Stomach (tissue), 9 donors: ENCODE results near the gene EID1. TPM values are rescaled to one million over a fixed set of nuclear protein-coding genes. Genes with fewer than 3 reads are reported as not detected.

Source experiments
- DNase-seq, 2 donors: peaks; one replicate each; pipeline versions ENCODE4 v3.0.0 to v3.0.0-alpha.2; 2013 to 2019
- H3K27ac ChIP-seq, 5 donors: fragments of 200-600 bp in 4 of 5; sonication (generic) in 4 of 5; one replicate each; pipeline ENCODE4 v1.5.1; 2013 to 2019; ENCODE audit warnings: mild to moderate bottlenecking in 1 of 5, moderate library complexity in 1 of 5
- H3K27me3 ChIP-seq, 3 donors: fragments of 200-600 bp; sonication (generic); one replicate each; pipeline ENCODE4 v1.5.1; 2017 to 2019; ENCODE audit warnings: mixed run types in 1 of 3
- H3K36me3 ChIP-seq, 4 donors: fragments of 200-600 bp; sonication (generic); 1 replicate in 3 of 4; 2 replicates in 1 of 4; pipeline ENCODE4 v1.5.1; 2016 to 2019
- H3K4me1 ChIP-seq, 4 donors: fragments of 200-600 bp; sonication (generic); one replicate each; pipeline ENCODE4 v1.5.1; 2016 to 2019
- H3K4me3 ChIP-seq, 4 donors: fragments of 200-600 bp; sonication (generic) in 3 of 4; one replicate each; pipeline ENCODE4 v1.5.1; 2016 to 2019; ENCODE audit warnings: mild to moderate bottlenecking in 1 of 4
- H3K9me3 ChIP-seq, 4 donors: fragments of 200-600 bp; sonication (generic); one replicate each; pipeline ENCODE4 v1.5.1; 2016 to 2019
- CTCF ChIP-seq, 7 experiments: fragments of 450-650 bp in 4 of 7; fragments of 200-600 bp in 3 of 7; sonication (generic) in 3 of 7; IDR thresholded peaks; one replicate each; pipeline ENCODE4 v1.5.1; 2016 to 2019; ENCODE audit warnings: antibody characterized with exemption in 7 of 7, control low read depth in 2 of 7, mild to moderate bottlenecking in 1 of 7
- EP300 ChIP-seq: sonication (generic); formaldehyde crosslinking; IDR thresholded peaks from one replicate; pipeline ENCODE4 v1.6.1; 2017; ENCODE audit warnings: antibody characterized with exemption
- POLR2A ChIP-seq, 4 donors: fragments of 450-650 bp; IDR thresholded peaks; one replicate each; pipeline ENCODE4 v1.6.1; 2016; ENCODE audit warnings: antibody characterized with exemption in 4 of 4, control low read depth in 2 of 4, mild to moderate bottlenecking in 1 of 4, moderate library complexity in 1 of 4
- POLR2AphosphoS5 ChIP-seq, 3 donors: sonication (generic); formaldehyde crosslinking; IDR thresholded peaks; one replicate each; pipeline ENCODE4 v1.6.1; 2016; ENCODE audit warnings: antibody characterized with exemption in 3 of 3
- WGBS, 5 donors: extraction: QIAGEN DNeasy Blood & Tissue Kit in 3 of 5; methylation state at CpG; one replicate each; pipeline versions ENCODE4 v1.1.5 to v1.1.7; 2013 to 2018; 5-methylcytosine and 5-hydroxymethylcytosine counted together
- intact Hi-C: fragments of 100-400 bp; cut with DNase I; formaldehyde crosslinking; loops from one replicate; pipeline ENCODE4 v1.15.1; 2023; ENCODE audit warnings: low total_unique reads
- polyA plus RNA-seq, 3 donors: library from polyadenylated mRNA; stranded (reverse); fragments of 200-250 nt; gene quantifications; one replicate each; pipeline ENCODE4 v1.2.3, GENCODE V29; 2013
- total RNA-seq, 5 donors: library from RNA; depleted of rRNA; stranded (reverse); fragments of >200 nt; gene quantifications; one replicate each; pipeline versions ENCODE4 v1.1.0 to v1.2.3, GENCODE V29; 2014 to 2016
- donor health status: healthy with polysubstance abuse.
- donor health status: Bipolar disorder and iron deficiency.
- donor health status: healthy.

Gene EID1
- total and polyA plus RNA-seq, 8 donors = 63.6 to 455 (median 114) TPM

GRCh38 chr15:48865370-48866079, 12.4 kb upstream of the EID1 start:
- Histone ChIP-seq H3K4me1 (peaks cover 0 to 7% (median 2%) of the 10 kb centered on the region in 4 donors), H3K27me3 (no peaks in the 10 kb centered on the region), H3K9me3 (no peaks in the 10 kb centered on the region), H3K36me3 (no peaks in the 10 kb centered on the region), H3K4me3 (no peak overlapping the region), H3K27ac (peak overlapping the region in 3 of 5 donors; percentile 18 to 53 (median 30))
- peak in 1 of 2 donors; percentile 51 for DNase-seq
- TF ChIP-seq EP300 (no peak), CTCF (IDR thresholded peaks at IDR 0.05) (no peak), POLR2AphosphoS5 (IDR thresholded peaks at IDR 0.05) (no peak), POLR2A (IDR thresholded peaks at IDR 0.05) (no peak)
- WGBS, 5 donors = 50 to 63% (median 57%) methylated on average over 3 of the region's 3 CpGs
- intact Hi-C loops = loop anchor here (10.0 kb wide), 2 partner anchors 569 to 1279 kb away; no protein-coding TSS in a partner anchor

GRCh38 chr15:48866141-48866563, 11.8 kb upstream of the EID1 start:
- Histone ChIP-seq H3K27me3 (no peaks in the 10 kb centered on the region), H3K4me1 (peaks cover 0 to 7% (median 2%) of the 10 kb centered on the region in 4 donors), H3K4me3 (no peak overlapping the region), H3K27ac (peak overlapping the region in 3 of 5 donors; percentile 18 to 53 (median 30)), H3K9me3 (no peaks in the 10 kb centered on the region), H3K36me3 (no peaks in the 10 kb centered on the region)
- intact Hi-C loops = loop anchor here (10.0 kb wide), 2 partner anchors 569 to 1279 kb away; no protein-coding TSS in a partner anchor
- peak in 1 of 2 donors; percentile 50 for DNase-seq
- TF ChIP-seq EP300 (no peak), POLR2AphosphoS5 (IDR thresholded peaks at IDR 0.05) (no peak), POLR2A (IDR thresholded peaks at IDR 0.05) (no peak), CTCF (IDR thresholded peaks at IDR 0.05) (no peak)
- 37 to 65% (median 44%) methylated on average over 2 of the region's 2 CpGs for WGBS, 5 donors

- Histone ChIP-seq H3K9me3 (no peaks in the 10 kb centered on the region), H3K4me1 (peaks cover 0 to 7% (median 2%) of the 10 kb centered on the region in 4 donors), H3K27me3 (peaks cover 0 to 5% (median 0%) of the 10 kb centered on the region in 3 donors), H3K27ac (no peak overlapping the region), H3K36me3 (no peaks in the 10 kb centered on the region), H3K4me3 (no peak overlapping the region)
- TF ChIP-seq CTCF (IDR thresholded peaks at IDR 0.05) = no peak
- no peak for TF ChIP-seq POLR2AphosphoS5 (IDR thresholded peaks at IDR 0.05)
- no peak for TF ChIP-seq EP300
- TF ChIP-seq POLR2A (IDR thresholded peaks at IDR 0.05) = no peak
- intact Hi-C loops = loop anchor here (10.0 kb wide), 2 partner anchors 567 to 1277 kb away; no protein-coding TSS in a partner anchor
- no peak for DNase-seq
Observed at GRCh38 chr15:48868023-48868422, 9.9 kb upstream of the EID1 start.

- Histone ChIP-seq H3K27ac (peak overlapping the region in 2 of 5 donors; percentile 28 to 36), H3K36me3 (no peaks in the 10 kb centered on the region), H3K9me3 (no peaks in the 10 kb centered on the region), H3K4me3 (no peak overlapping the region), H3K4me1 (peaks cover 0 to 7% (median 2%) of the 10 kb centered on the region in 4 donors), H3K27me3 (peaks cover 0 to 5% (median 0%) of the 10 kb centered on the region in 3 donors)
- no peak for TF ChIP-seq CTCF (IDR thresholded peaks at IDR 0.05)
- no peak for TF ChIP-seq POLR2AphosphoS5 (IDR thresholded peaks at IDR 0.05)
- TF ChIP-seq EP300 = no peak
- no peak for TF ChIP-seq POLR2A (IDR thresholded peaks at IDR 0.05)
- DNase-seq = no peak
- intact Hi-C loops = loop anchor here (10.0 kb wide), 2 partner anchors 566 to 1276 kb away; no protein-coding TSS in a partner anchor
- WGBS, 5 donors = 46 to 52% (median 49%) methylated on average over 2 of the region's 2 CpGs
Observed at GRCh38 chr15:48868536-48868935, 9.4 kb upstream of the EID1 start.
